Stimulated activated CD4-positive, alpha-beta T cell treated with anti-CD3 and anti-CD28 coated beads, Interleukin-4, amount 100 ng/mL, for 48 hours (primary cell): ENCODE measurements around the gene TAOK2.
A peak's percentile ranks its signal among the peaks of the same experiment; 100 is the strongest.
"Not testable (repeated sequence)": the region's sequence is repeated elsewhere in the genome, so short reads cannot be mapped to it uniquely, and the experiment has no call there.

Experiments
- DNase-seq, 2 donors: peaks; one replicate each; pipeline ENCODE4 v3.0.0-alpha.2; 2020; ENCODE audit warnings: low read depth in 2 of 2

The TAOK2 gene

GRCh38 chr16:29973384-29974246, at the start of gene TAOK2:
TSS of gene TAOK2 (plus strand) at chr16:29973868. CDS start at chr16:29977773, 3,905 bp downstream.
- DNase-seq = peak; percentile 93 to 96

DNA sequence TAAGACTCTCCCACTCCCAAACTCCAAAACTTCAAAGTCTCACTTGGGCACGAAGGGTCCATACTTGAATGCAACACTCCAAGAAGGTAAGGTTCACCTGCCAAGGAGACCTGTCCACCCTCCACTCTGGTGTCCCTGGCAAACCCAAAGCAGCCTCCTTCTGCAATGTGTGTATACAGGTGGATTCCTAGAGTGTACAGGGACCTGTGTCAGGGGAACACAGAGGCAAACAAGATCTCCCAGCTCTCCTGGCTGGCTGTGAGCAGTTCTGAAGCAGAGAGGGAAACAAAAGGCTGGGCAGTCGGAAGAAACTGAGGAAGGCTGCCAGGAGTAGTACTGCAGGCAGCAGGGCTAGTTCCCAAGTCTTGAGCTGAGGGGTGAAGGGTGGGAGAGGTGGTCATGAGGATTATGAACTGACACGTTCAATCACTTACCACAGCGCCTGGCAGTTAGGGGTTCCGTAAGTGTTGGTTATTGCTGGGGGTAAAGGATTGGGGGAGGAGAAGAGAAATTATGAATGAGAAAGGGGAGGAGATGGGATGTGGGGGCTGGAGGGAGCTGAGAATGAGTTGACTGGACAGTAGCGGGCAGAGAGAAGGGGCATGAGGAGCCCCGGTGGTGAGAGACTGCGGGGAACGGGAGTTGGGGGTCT, 48.4 kb upstream of the TAOK2 start:
- DNase-seq = no peak

- peak; percentile 71 to 82 for DNase-seq
Measured at GRCh38 chr16:29925781-29926710, 47.6 kb upstream of the TAOK2 start, which contains the start of gene KCTD13. TSS of gene KCTD13 (minus strand) at chr16:29926226. CDS start at chr16:29926033, 193 bp downstream.

- DNase-seq = no peak
Measured at GRCh38 chr16:29926711-29927052, 47.0 kb upstream of the TAOK2 start.

- DNase-seq = no peak
Measured at GRCh38 chr16:29927070-29927905, 46.4 kb upstream of the TAOK2 start.

- not testable (repeated sequence) for DNase-seq
Measured at GRCh38 chr16:29931750-29932149, 41.9 kb upstream of the TAOK2 start.

DNA sequence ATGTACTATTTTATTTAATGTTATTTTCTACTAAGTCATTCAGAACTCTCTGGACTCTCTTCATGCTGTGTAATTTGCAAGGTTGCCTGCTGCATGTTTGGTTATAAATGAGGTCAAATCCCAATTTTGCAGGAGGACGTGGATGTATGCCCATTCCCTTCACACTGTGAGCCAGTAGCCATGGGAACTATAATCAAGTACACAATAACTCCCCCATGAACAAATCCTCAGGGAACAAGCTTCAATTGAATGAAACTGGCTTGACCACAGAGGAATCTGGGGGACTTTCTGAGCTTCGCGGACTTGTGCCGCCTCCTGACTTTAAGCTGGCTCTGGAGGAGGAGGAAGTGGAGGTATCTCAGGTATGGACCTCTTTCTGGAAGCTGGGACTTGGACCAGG, 33.0 kb upstream of the TAOK2 start:
- DNase-seq = no peak

GRCh38 chr16:29943846-29944799, 29.5 kb upstream of the TAOK2 start:
- no peak for DNase-seq

GRCh38 chr16:29947897-29948296, 25.8 kb upstream of the TAOK2 start:
- DNase-seq = no peak

- no peak for DNase-seq
Measured at GRCh38 chr16:29950806-29951461, 22.7 kb upstream of the TAOK2 start.

- DNase-seq = no peak
Measured at GRCh38 chr16:29951625-29952365, 21.9 kb upstream of the TAOK2 start.

GRCh38 chr16:29958756-29959155, 14.9 kb upstream of the TAOK2 start:
- DNase-seq = no peak

- DNase-seq = no peak
Measured at GRCh38 chr16:29959293-29959692, 14.4 kb upstream of the TAOK2 start.

- DNase-seq = not testable (repeated sequence)
Measured at GRCh38 chr16:29959821-29960220, 13.8 kb upstream of the TAOK2 start.

- no peak for DNase-seq
Measured at GRCh38 chr16:29961127-29961478, 12.6 kb upstream of the TAOK2 start.

DNA sequence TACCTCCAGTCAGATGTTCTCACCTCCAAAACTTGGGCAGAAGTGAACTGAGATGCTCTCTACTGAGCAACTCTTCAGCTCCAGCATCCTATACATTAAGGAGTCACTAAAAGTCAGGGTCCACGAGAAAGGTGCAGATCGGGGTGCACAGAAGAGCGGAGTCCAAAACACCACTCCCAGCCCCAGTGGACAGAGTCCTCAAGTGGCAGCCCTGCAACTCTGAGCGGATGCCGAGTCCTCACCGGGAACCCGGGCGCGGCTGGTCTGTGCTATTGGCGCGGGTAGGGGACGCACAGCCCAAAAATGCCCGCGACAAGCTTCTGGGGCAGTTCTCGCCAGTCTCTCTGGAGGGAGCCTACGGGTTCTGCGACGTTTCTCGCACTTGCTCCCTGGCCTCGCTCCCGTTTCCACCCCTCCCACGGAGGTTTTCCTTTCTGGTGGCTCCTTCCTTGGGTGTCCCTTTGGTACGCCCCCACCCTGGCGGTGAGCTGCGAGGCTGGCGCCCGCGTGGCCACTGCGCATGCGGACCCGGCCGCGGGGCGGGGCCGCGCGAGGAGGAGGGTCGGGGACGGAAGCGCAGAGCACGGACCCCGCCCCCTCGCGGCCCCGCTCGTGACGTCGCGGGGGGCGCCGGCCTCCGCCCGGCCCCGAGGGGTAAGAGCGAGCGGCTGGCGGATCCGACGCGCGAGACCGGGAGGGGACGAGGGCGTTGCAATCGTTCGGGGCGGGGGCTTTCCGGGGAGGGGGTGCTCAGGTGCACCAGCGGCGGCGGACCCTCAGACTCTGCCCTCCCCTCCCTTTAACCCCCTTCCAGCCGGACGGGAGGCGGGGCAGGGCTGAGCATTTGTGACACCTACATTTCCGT, 12.0 kb upstream of the TAOK2 start, which contains the start of gene TMEM219:
Gene TMEM219, plus strand, starts transcription at position 601 of the 865 bp plus-strand sequence. CDS start 1,065 bp downstream, outside the sequence.
- DNase-seq = peak; percentile 90 to 91

DNA sequence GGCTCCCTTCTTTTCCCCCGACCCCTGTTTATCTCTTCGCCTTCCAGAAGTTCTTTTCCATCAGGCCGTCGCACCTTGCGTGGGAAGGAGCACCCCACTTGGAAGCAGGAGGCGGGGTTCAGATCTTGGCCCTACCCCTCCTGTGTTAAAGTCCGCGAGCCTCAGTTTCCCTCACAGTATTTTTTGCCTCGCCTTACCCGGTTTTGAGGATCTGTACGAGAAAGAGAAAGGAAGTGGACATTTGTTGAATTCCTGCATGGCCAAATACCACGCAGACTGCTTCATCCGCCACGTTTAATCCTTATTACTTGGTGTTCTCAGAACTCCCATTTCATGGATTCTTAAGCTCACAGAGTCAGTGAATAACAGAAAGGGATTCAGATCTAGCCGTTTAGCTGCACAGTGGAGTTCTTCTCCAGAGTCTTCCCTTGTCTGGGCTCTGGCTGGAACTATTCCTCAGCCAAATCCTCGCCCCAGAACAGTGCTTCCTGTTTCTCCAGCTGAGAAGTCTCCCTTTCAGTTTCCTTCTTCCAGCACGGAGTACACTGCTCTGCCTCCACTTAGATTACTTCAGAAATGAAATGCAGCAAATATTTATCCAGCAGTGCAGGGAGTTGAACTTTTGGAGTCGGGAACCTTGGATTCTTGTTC, 11.2 kb upstream of the TAOK2 start:
- no peak for DNase-seq
